HG02588 (cell line): ENCODE results near the gene HNRNPAB.
"Not testable (repeated sequence)": the region's sequence is repeated elsewhere in the genome, so short reads cannot be mapped to it uniquely, and the experiment has no call there.

Experiments used
- ATAC-seq: cut with Tn5 transposase; IDR thresholded peaks from one replicate; pipeline ENCODE4 v1.9.1; 2021; ENCODE audit warnings: mild to moderate bottlenecking, moderate library complexity; ENCODE audit not compliant: unreplicated experiment

HNRNPAB gene

DNA sequence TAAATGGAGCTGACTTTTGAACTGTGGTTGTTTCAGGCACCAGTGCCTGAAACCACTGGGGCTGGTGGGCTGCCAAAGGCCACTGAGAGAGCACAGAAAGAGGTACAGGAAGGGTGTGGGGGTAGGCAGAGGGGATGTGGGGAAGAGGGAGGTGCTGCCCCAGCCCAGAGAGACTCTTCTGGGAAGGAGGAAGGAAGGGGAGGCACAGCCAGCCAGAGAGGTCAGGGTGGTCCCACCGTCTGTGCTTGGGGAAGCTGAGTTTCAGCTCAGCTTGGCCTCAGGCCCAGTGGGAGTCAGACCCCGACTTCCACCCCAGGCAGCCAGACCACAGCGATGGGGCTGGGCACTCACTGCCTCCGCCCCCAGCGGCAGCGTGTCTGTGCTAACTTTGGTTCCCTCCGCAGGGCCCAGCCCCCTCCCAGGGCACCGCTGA is 36.9 kb downstream of the HNRNPAB start:
- ATAC-seq: no peak

DNA sequence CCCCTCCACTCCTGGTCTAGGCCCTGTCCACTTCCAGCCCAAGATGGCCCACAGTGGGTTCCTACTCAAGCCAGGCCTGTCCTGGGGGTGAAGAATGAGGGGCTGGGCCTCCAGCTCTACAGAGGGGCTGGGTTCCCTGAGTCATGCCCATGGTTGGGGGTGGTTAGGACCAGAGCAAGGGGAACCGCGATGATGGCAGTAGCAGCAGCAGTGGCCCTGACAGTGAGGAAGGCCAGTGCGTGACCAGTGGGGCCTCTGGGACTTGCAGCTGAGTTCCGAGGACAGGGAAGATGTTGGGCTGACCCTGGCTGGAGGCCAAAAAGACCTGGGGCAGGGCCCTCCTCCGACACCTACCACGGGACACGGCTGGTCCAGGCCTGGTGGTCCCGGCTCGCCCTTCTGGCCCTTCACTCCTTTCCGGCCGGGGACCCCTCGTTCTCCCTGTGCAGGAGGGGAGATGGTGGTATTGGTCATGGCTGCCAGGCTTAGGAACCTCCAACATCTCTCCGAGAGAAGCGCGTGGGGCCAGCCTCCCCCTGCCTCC is 37.4 kb downstream of the HNRNPAB start:
- ATAC-seq: no peak

DNA sequence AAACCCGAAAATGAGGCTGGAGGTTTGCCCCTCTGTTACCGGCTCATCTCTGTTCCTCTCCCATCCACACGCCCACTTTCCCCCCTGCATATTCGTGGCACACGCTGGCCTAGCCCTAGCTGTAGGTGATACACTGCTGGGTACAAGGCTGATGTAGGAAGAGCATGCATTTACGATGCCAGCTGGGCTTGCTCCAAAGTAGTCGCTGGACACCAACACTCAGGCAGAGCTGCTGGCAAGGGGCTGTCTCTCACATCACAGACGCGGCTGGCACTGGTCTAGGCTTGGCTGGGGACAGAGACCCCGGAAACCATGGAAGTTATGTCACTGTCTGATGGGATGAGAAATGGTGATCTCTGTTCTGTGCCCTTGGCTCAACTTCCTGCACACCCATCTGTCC is 38.1 kb downstream of the HNRNPAB start:
- no peak for ATAC-seq

DNA sequence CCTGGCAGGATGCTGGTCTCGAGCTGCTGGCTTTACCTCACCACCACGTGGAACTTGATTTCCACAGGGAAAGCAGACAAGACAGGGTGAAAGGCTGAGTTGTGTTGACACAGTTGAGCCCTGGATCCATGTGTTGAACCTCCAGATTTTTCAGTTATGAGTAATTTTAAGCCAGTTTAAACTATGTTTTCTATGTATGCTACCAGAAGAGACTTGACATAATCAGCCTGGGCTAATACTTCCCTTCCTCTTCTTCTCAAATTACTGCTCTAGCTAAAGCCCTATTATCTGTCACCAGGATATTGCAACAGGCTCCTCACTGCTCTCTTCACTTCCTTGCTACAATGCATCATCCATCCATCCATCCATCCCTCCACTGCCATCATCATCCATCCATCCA is 40.2 kb downstream of the HNRNPAB start:
- no peak for ATAC-seq

DNA sequence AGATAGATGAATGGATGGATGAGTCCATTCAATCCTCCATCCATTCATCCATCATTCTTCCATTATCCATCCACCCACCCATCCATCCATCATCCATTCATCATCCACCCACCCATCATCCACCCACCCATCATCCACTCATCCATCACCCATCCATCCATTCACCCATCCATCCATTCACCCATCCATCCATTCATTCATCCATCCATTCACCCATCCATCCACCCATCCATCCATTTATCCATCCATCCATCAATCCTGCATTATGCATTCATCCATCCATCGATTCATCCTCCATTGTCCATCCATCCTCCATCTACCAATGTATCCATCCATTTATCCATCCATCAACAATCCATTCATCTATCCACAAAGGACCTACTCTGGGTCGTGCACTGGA is 41.1 kb downstream of the HNRNPAB start:
- no peak for ATAC-seq

DNA sequence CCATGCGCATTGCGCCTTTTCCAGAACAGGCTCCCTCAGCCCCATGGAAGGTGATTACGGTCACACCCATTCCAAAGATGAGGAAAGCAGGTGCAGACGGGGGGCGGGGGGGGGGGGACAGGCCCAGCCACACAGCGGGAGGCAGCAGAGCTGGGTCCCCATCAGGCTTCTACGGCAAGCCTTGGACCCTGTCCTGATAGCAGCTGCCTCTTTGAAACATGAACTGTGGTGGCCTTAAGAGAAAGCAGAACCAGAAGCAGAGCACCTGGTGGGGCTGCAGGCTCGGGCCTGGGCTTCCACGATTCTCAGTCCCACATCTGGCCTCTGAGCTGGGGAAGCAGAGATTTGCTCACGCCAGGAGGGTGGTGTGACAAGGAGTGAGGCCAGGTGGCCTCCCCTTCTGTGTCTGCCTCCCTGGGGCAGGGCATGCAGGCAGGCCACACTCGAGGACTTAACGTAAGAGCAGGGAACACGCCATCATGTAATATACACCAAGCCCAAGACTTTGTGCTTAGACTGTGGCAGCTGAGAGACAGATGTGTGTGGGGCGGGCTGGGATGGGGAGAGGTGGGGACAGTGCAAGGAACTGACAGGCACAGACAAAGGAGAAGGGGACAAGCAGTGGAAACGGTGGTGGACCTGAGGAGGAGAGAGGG is 42.4 kb downstream of the HNRNPAB start:
- no peak for ATAC-seq

DNA sequence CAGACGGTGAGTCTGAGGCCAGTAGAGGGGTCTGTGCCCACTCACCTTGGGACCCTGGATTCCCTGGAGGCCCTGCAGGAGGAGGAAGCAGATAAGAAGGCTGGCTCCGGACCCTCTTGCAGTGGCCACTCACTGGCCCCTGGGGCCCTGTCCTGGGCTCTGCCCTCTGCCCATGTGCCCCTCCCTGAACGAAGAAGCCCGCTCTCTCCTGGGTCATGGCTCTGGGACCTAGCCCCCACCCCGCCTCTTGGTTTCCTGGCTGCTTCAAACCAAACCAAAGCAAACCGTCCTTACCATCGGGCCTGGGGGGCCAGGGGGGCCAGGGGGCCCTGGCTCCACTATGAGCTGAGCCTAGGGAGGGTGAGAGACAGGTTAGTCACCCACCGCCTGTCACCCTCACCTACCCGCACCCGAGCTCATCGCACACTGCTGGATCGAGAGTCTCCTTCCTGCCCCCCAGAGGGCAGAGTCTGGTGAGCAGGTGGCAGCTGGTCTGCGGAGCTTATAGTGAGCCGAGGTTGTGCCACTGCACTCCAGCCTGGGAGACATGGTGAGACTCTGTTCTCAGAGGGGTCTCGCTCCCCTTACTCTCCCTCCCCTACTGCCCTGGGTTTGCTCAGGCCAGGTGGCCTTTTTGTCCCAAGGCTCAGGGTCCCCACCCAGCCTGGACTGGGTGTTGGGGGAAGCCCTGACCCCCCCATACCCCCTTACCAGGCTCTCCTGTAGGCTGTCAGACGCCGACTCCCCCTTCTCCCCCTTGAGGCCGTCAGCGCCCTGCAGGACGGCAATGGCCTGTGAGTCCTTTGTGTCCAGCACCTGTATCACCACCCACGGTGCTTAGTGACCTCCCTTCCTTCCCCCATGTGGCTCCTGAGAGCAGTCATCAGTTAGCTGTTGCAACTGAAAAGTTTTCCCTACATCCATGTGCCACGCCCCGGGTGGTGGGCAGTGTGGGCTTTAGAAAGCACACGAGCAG is 43.4 kb downstream of the HNRNPAB start:
- no peak for ATAC-seq

DNA sequence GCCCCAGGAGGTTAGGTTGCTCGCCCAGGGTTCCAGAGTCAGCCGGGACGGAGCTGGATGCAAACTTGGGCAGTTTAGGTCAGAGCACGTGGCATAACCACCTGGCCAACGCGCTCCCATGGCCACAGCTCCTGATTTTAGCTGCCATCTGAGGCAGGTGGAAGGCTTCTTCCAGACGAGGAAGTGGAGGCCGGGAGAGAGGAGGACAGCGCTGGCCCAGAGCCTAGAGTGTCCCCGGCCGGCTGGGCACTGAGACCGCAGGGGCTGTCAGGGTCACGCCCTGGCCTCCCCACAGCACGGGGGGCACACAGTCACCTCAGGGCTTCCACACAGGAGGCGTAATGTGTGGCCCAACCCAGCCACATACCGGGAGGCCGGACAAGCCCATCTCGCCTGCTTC is 44.4 kb downstream of the HNRNPAB start:
- ATAC-seq: no peak

DNA sequence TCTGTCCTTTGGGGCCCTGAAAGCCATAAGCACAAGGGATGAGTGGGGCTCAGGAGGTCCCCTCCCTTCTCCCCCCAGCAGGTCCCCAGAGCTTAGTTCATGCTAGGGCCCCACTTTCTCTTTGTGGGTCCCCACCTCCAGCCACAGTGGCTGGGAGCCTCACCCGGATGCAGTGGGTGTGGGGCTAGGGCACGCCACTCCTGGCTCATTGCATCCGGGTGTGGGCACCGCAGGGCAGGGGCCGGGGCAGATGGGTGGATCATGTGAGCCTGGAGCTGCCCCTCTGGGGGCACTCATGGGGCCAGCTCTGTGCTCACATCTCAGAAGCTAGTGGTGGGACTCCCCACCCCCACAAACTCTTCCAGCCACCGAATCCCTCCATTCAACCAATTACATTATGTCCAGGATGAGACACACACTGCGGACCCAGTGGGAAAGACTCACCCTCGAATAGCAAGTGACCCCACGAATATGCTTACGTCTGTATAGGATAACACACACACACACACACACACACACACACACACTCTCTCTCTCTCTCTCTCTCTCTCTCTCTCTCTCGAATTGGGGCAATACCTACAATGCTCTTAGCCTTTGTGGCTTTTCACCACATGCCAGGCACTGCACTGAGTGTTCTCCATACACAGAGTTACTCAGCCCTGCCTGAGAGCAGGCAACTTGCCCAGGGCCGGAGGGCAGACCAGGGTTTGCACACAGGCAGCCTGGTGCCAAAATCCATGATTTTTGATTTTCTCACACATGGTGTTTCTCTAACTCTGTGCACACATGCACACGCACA is 45.1 kb downstream of the HNRNPAB start:
- no peak for ATAC-seq

DNA sequence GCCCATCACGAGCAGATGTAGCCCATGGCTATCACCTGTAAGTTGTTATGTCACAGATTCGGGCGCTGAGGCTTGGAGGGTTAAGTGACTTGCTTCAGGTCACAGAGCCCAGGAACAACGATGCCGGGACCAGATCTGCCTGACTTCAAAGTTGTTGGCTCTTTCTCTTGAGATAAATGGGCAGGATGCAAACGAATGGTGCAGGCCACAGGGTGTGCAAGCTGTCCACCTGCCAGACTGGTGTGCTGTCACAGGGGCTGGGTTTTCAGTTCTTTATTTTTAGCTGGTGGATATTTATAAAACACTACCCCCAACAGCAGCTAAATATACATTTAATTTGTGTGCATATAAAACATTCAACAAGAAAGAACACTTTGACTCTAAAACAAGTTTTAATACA is 45.9 kb downstream of the HNRNPAB start:
- no peak for ATAC-seq

DNA sequence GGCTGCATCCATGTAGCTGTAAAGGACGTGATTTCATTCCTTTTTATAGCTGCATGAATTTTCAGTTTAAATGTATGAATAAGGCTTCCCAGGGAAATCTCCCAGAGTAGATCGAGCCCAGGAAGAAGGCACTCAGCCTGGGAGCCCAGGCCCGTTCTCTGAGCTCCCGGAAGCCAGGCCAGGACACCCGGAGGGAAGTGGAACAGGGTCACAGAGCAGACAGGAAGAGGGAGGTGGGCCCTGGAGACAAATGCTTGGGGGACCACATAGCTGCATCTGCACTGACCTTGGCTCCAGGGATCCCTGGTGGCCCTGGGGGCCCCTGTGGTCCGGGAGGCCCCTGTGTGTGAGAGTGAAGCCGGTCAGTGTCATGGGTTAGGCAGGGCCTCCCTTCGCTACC is 47.9 kb downstream of the HNRNPAB start:
- no peak for ATAC-seq

DNA sequence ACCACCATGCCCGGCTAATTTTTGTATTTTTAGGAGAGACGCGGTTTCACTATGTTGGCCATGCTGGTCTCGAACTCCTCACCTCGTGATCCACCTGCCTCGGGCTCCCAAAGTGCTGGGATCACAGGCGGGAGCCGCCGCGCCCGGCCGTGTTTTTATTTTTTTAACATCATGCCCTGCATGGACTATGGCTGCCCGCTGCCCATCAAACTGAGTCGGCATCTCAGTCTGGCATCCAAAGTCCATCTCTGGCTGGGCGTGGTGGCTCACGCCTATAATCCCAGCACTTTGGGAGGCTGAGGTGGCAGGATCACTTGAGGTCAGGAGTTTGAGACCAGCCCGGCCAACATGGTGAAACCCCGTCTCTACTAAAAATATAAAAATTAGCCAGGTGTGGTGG is 49.3 kb downstream of the HNRNPAB start:
- not testable (repeated sequence) for ATAC-seq

DNA sequence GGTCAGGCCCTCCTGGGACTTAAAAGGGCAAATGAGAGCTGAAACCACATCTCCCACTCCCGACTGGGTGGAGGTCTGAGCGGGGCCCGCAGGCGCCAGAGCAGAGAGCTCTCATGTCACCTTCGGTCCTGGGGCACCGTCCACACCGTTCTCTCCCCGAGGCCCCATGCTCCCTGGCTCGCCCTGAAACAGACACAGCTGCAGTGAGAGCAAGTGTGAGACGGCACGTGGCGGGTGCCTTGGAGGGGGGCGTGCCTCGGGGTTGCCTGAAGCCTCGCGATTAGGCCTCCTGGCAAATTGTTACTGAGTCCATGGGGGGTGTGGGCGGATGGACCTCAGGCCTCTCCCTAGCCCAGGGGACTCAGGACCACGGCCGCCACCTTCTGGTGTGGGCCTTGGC is 52.4 kb downstream of the HNRNPAB start:
- no peak for ATAC-seq

DNA sequence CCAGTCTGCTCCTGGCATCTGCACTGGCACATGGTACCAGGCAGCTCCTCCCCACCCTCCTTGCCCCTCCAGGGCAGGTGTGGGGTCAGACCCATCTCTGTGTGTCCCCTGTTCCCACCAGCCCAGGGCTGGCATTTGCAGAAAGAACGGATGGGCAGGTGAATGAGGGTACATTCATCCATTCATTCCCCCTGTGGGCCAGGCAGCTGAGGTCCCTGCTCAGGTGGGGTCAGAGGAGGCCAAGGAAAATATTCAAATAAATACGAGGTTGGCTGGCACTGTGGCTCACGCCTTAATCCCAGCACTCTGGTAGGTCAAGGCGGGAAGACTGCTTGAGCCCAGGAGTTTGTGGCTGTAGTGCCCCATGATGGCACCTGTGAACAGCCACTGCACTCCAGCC is 53.3 kb downstream of the HNRNPAB start:
- no peak for ATAC-seq

DNA sequence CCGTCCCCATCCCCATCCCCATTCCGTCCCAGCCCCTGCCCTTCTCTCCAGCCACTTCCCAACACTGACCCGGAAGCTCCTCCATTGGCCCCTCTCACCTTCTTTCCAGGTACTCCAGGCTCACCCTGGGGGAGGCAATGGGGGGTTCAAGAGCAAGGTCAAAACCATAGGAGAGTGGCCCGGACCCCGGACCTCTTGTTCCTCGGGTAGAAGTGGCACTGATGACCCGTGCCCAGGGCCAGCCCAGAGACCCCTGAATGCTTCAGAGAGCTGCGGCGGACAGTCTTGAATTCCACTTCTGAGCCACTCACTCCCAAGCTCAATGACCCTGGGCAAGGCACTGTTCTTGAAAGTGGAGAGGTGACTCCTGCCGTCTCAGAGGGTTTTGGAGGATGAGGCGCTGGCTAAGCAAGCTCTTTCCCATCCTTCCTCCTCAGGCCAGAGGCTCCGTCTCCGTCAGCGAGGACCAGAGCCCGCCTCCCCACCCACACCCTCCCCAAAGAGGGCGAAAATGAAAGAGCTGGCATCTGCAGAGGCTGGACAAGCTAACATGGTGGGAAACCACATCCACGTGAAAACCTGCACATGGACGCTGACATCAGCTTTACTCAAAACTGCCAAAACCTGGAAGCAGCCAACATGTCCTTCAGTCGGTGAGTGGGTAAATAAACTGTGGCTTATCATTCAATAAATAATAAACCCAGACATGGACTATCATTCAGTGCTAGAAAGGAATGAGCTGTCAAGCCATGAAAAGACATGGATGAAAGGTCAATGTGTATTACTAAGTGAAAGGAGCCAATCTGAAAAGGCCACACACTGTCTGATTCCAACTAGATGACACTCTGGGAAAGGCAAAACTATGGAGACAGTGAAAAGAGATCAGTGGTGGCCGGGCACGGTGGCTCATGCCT is 55.5 kb downstream of the HNRNPAB start:
- no peak for ATAC-seq
